HG03439 (cell line): ENCODE results near the gene CASZ1.

Source experiments
- ATAC-seq: cut with Tn5 transposase; IDR thresholded peaks from one replicate; pipeline ENCODE4 v1.9.1; 2021; ENCODE audit warnings: mild to moderate bottlenecking, moderate library complexity; ENCODE audit not compliant: unreplicated experiment

CASZ1 gene

GRCh38 chr1:10777749-10778574 lies 18.5 kb downstream of the CASZ1 start:
- no peak for ATAC-seq

GRCh38 chr1:10776190-10776905 lies 20.1 kb downstream of the CASZ1 start:
- ATAC-seq = no peak

- no peak for ATAC-seq
Observed at GRCh38 chr1:10775763-10776162, 20.7 kb downstream of the CASZ1 start.

- no peak for ATAC-seq
Observed at GRCh38 chr1:10774615-10775310, 21.7 kb downstream of the CASZ1 start.

- no peak for ATAC-seq
Observed at GRCh38 chr1:10773851-10774614, 22.4 kb downstream of the CASZ1 start.

GRCh38 chr1:10773376-10773775 lies 23.1 kb downstream of the CASZ1 start:
- no peak for ATAC-seq

GRCh38 chr1:10772711-10773110 lies 23.7 kb downstream of the CASZ1 start:
- ATAC-seq = no peak

GRCh38 chr1:10771789-10772188 lies 24.7 kb downstream of the CASZ1 start:
- no peak for ATAC-seq

- no peak for ATAC-seq
Observed at GRCh38 chr1:10768552-10768951, 27.9 kb downstream of the CASZ1 start.

- ATAC-seq = no peak
Observed at GRCh38 chr1:10767282-10767681, 29.2 kb downstream of the CASZ1 start.

GRCh38 chr1:10765734-10766478 lies 30.5 kb downstream of the CASZ1 start:
- no peak for ATAC-seq

GRCh38 chr1:10765304-10765703 lies 31.1 kb downstream of the CASZ1 start:
- ATAC-seq = no peak

GRCh38 chr1:10764296-10764798 lies 32.1 kb downstream of the CASZ1 start:
- no peak for ATAC-seq

- no peak for ATAC-seq
Observed at GRCh38 chr1:10762875-10763274, 33.6 kb downstream of the CASZ1 start.

- no peak for ATAC-seq
Observed at GRCh38 chr1:10762153-10762523, 34.3 kb downstream of the CASZ1 start.

- ATAC-seq = no peak
Observed at GRCh38 chr1:10761503-10762152, 34.8 kb downstream of the CASZ1 start.

- no peak for ATAC-seq
Observed at GRCh38 chr1:10760566-10761502, 35.6 kb downstream of the CASZ1 start.

- no peak for ATAC-seq
Observed at GRCh38 chr1:10759413-10760200, 36.8 kb downstream of the CASZ1 start.
